Neural progenitor cell (in vitro differentiated cells): ENCODE data around the gene AMER3.

ENCODE experiments used
- CTCF ChIP-seq: fragments of 200-600 bp; sonication (generic); IDR thresholded peaks from 2 replicates; pipeline ENCODE4 v1.5.1; 2017; ENCODE audit warnings: antibody characterized with exemption, mild to moderate bottlenecking
- EZH2 ChIP-seq: fragments of 200-600 bp; sonication (generic); IDR thresholded peaks from 2 replicates; pipeline ENCODE4 v1.6.1; 2017; ENCODE audit warnings: antibody characterized with exemption, mild to moderate bottlenecking, moderate library complexity
- EZH2phosphoT487 ChIP-seq: fragments of 200-600 bp; sonication (generic); IDR thresholded peaks from 2 replicates; pipeline ENCODE4 v1.6.1; 2017; ENCODE audit warnings: antibody characterized with exemption

- TF ChIP-seq CTCF (no peak), EZH2 (no peak), EZH2phosphoT487 (no peak)
These were observed 529 bp upstream of the AMER3 start for GRCh38 chr2:130754811-130755210.
